22Rv1 (cell line): ENCODE measurements around the gene MSANTD4.

Source experiments
- CTCF ChIP-seq: fragments of 450-650 bp; IDR thresholded peaks from 2 replicates; pipeline ENCODE4 v1.5.1; 2017; ENCODE audit warnings: mild to moderate bottlenecking
- ZFX ChIP-seq: fragments of 450-650 bp; IDR thresholded peaks from 2 replicates; pipeline ENCODE4 v1.6.1; 2017; ENCODE audit warnings: antibody characterized with exemption, borderline replicate concordance

GRCh38 chr11:105989124-105989523 lies 32.9 kb downstream of the MSANTD4 start:
- TF ChIP-seq CTCF (no peak), ZFX (no peak)
